Stimulated activated CD4-positive, alpha-beta T cell treated with anti-CD3 and anti-CD28 coated beads, Interleukin-1b, Interleukin-23, amount 100 ng/mL, for 4 hours (primary cell): ENCODE data around the gene STK32C.
"Not testable (repeated sequence)": the region's sequence is repeated elsewhere in the genome, so short reads cannot be mapped to it uniquely, and the experiment has no call there.

Experiments used
- DNase-seq, 2 donors: peaks; one replicate each; pipeline ENCODE4 v3.0.0-alpha.2; 2020; ENCODE audit warnings: low read depth in 2 of 2

Gene STK32C

GRCh38 chr10:132337854-132338253 is 30.1 kb upstream of the STK32C start:
- DNase-seq = not testable (repeated sequence)

- DNase-seq = no peak
These were observed 29.2 kb upstream of the STK32C start for GRCh38 chr10:132336919-132337407.

GRCh38 chr10:132336064-132336746 is 28.5 kb upstream of the STK32C start:
- DNase-seq = no peak

- DNase-seq = no peak
These were observed 27.7 kb upstream of the STK32C start for GRCh38 chr10:132335189-132336063.

GRCh38 chr10:132334631-132335188 is 27.0 kb upstream of the STK32C start:
- DNase-seq = no peak

- no peak for DNase-seq
These were observed 25.6 kb upstream of the STK32C start for GRCh38 chr10:132333386-132333785.

GRCh38 chr10:132332433-132332754 is 24.6 kb upstream of the STK32C start:
- DNase-seq = no peak

- peak; percentile 99 to 100 for DNase-seq
These were observed 24.1 kb upstream of the STK32C start, which contains the start of gene LRRC27 for GRCh38 chr10:132331601-132332432. Gene LRRC27 (plus strand): TSS chr10:132332193. CDS start chr10:132333525, 1,332 bp downstream.

GRCh38 chr10:132330486-132330833 is 22.7 kb upstream of the STK32C start:
- DNase-seq = no peak

GRCh38 chr10:132329565-132330485 is 22.1 kb upstream of the STK32C start:
- DNase-seq = no peak

- DNase-seq = no peak
These were observed 21.0 kb upstream of the STK32C start for GRCh38 chr10:132328738-132329137.

GRCh38 chr10:132328106-132328505 is 20.4 kb upstream of the STK32C start:
- DNase-seq = no peak

GRCh38 chr10:132326925-132327324 is 19.2 kb upstream of the STK32C start:
- DNase-seq = peak; percentile 15 to 33

- DNase-seq = no peak
These were observed 18.7 kb upstream of the STK32C start for GRCh38 chr10:132326344-132326889.

- DNase-seq = no peak
These were observed 16.4 kb upstream of the STK32C start for GRCh38 chr10:132324186-132324585.

GRCh38 chr10:132322586-132323048 is 14.9 kb upstream of the STK32C start:
- no peak for DNase-seq

GRCh38 chr10:132321726-132322125 is 14.0 kb upstream of the STK32C start:
- DNase-seq = no peak

- no peak for DNase-seq
These were observed 13.1 kb upstream of the STK32C start for GRCh38 chr10:132320654-132321469.
